HepG2 (cell line): Measurements from ENCODE around the gene KNL1.

Experiments used
- SRF ChIP-seq: IDR thresholded peaks from 2 replicates; pipeline ENCODE4 v1.6.1; 2011; ENCODE audit warnings: mild to moderate bottlenecking, low read depth, low read length, moderate library complexity
- ZNF317 ChIP-seq: sonication (generic); formaldehyde crosslinking; IDR thresholded peaks from 2 replicates; pipeline ENCODE4 v1.5.0; 2020; ENCODE audit warnings: mild to moderate bottlenecking, missing genetic modification reagents
- TF ChIP-seq, protein P1 (sequence below): IDR thresholded peaks from 2 replicates; pipeline ENCODE4 v1.6.1; 2016; ENCODE audit warnings: control low read depth

GRCh38 chr15:40623361-40623760, 29.3 kb downstream of the KNL1 start:
- TF ChIP-seq ZNF317 (no peak), SRF (no peak)
- TF ChIP-seq, protein P1, sequence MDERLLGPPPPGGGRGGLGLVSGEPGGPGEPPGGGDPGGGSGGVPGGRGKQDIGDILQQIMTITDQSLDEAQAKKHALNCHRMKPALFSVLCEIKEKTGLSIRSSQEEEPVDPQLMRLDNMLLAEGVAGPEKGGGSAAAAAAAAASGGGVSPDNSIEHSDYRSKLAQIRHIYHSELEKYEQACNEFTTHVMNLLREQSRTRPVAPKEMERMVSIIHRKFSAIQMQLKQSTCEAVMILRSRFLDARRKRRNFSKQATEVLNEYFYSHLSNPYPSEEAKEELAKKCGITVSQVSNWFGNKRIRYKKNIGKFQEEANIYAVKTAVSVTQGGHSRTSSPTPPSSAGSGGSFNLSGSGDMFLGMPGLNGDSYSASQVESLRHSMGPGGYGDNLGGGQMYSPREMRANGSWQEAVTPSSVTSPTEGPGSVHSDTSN (CRISPR knock-in tag): no peak
